Measurements from ENCODE around the gene SLAMF9.

Gene SLAMF9

DNA sequence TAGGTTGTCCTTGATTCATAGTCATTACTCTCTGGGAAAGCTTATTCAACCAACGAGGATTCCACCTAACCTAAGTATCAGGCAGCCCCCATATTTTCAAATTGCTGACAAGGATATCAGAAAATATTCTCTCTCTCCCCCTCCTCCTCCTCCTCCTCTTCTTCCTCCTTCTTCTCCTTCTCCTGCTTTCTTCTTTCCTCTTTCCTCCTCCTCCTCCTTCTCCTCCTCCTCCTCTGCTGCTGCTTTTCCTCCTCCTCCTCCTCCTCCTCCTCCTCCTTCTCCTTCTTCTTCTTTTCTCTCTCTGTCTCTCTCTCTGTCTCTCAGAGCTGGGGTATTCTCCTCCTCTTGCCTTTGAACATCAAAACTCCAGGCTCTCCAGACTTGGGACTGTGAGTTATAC lies 6.1 kb downstream of the SLAMF9 start:
- in situ Hi-C loops (cut with HindIII; ENCODE audit: low sequenced_read_pairs), result loop anchor here (5.0 kb wide), 1 partner anchor 34 kb away; no protein-coding TSS in a partner anchor

DNA sequence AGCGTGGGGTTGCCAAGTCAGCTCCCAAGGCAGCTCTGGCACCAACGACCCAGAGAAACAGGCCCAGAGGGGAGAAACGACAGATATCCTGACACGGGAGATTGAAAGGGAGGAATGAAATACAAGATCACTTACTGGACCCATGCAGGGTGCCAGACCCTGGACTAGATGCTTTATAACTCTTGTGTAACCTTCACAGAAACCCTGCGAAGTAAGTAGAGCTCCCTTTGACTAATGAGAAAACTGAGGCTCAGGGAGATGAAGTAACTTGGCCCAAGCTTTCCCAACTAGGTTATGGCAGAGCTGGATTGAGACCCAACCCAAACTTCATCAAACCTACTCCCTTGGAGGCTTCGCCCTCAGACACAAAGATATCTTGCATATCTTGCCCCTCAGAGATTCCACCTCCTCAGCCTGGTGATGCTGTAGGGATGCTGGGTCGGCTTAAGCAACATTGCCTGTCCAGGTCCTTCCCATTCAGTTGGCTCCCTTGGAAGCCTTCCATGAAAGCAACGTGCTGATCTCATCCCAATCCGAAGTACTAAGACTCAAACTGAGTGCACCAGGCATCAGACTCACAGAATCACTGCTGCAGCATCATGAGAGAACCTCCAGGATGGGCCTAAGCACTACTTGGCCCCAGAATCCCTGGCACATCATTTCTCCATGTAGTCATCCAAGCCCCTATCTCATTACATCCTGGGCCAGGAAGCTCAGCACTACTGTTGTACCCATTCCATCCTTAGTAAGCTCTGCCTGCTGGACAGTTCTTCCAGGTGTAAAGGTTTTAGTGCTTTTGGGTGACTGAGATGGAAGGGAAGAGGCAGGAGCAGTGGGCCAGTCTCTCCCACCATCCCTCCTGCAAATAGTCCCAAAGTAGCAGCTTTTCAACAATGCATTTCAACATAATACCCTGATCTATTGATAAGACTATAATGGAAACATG lies 7.5 kb downstream of the SLAMF9 start:
- in situ Hi-C loops (cut with HindIII; ENCODE audit: low sequenced_read_pairs), result loop anchor here (5.0 kb wide), 1 partner anchor 36 kb away; no protein-coding TSS in a partner anchor

DNA sequence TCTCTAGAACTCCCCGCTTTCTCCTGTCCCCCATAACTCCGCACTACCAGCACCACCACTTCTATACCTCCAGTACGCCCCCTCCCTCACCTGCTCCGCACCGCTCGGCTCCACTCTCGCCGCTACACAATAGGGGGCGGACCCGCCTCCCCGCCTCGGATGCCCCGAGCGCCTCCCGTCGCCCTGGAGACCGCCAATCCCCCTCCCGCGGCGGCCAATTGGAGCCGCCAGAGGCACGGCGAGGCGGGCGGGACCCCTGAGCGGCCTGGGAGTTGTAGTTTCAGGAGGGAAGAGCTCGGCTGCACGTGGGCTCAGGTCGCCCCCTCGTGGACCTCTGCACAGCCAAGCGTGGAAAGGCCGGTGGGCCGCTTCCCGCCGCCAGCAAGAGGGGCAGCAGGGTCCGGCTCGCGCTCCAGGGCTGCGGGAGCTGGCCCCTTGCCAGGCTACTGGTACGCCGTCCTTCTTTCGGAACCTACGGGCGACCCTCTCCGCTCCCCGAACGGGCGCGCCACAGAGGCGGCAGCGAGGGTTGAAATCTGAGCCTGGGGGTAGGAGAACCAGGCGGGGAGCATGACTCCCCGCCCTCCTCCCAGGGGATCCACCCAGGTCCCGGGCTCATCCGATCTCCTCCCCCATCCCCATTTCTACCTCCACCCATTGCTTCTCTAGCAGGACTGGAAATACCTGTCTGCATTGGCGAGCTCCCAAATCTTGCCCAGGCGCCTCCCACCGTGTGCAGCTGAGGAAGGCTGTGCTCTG lies 8.4 kb downstream of the SLAMF9 start, which contains the start of gene IGSF9:
Gene IGSF9, minus strand, starts transcription at position 131 of the 759 bp plus-strand sequence. CDS start 2,159 bp downstream, outside the sequence.
- in situ Hi-C loops (cut with HindIII; ENCODE audit: low sequenced_read_pairs), result loop anchor here (5.0 kb wide), 1 partner anchor 37 kb away; no protein-coding TSS in a partner anchor

DNA sequence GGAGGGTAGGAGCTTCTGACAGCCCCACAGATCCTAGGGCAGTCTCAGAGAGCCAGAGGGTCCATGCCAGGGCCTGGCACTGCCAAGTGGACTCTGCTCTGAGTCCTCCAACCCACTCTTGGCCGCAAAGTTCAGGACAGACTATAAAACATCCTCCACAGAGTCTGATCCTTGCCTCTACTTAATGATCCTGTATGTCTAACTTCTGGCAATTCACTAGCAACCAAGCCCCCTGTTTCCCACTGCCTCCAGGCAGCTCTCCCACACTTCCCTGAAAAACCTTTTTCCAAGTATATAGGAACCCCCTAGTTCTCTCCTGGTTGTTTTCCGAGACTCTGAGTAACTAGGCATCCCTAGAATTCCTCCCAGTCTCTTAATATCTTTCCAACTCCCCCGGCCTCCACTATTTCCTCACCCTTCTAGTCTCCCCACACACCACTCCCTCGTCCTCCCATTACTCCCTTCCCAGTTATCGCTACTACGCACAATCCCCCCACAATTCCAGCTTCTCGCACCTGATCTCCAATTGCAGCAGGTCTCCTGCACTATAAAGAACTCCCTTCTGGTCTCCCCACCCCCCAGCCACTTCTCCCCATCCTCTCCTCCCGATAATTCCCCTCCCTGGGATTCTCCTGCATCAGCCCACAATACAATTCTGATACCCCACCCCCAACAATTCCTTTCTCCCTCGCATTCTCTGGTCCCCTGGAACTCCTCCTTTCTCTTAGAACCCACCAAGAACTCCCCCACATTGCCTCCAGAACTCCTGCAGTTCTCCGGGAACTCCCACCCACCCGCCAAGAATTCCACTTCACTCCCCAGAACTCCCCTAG lies 9.2 kb downstream of the SLAMF9 start:
- in situ Hi-C loops (cut with HindIII; ENCODE audit: low sequenced_read_pairs), result loop anchor here (5.0 kb wide), 1 partner anchor 37 kb away; no protein-coding TSS in a partner anchor

DNA sequence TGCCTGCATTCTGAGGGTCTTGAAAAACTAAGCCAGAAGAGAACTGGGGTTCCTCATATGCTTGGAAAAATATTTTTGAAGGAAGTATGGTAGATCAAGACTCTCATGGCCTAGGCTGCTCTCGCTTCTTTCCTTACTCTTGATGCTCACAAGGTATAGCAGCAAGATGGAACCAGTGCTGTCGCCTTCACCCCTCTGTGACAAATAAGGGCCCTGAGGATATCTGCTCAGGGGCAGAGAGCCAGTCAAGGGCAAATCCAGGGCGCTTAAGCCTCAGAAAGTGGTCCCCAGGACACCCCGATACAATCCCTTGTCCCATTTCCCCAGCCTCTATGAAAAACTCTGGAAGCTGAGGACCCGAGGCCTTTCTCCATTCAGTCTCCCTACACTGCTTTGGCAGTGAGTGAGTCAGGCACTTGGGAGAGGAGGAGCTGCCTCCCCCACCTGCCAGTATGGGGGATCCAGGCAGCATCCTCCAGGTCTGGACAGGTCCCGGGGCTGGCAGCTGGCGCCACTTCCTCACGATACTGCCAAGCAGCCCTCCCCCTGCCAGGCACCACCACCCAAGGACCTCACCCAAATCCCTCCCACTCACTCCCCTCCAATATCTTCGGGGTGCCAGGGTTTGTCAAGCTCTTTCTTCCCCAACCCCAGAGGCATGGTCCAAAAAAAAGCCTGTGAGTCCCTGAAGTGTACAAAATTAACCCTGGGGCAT lies 10.0 kb downstream of the SLAMF9 start:
- in situ Hi-C loops (cut with HindIII; ENCODE audit: low sequenced_read_pairs), result no loop called here

DNA sequence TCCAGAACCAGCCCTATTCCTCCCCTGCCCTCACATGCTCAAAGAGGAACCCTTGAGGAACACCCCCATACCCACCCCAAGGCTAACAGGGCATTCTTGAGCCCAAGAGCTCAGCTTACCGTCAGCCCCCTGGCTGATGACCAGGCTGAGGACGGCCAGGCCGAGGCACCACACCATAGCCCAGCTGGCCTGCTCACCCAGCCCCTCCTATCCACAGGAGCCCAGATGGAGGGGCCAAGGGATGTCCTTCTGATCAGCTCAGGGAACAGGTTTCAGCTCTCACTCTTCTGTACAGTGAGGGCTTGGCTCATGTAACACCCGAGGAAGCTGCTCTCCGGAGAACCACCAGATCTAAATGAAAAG lies 10.8 kb downstream of the SLAMF9 start:
- in situ Hi-C loops (cut with HindIII; ENCODE audit: low sequenced_read_pairs), result no loop called here

DNA sequence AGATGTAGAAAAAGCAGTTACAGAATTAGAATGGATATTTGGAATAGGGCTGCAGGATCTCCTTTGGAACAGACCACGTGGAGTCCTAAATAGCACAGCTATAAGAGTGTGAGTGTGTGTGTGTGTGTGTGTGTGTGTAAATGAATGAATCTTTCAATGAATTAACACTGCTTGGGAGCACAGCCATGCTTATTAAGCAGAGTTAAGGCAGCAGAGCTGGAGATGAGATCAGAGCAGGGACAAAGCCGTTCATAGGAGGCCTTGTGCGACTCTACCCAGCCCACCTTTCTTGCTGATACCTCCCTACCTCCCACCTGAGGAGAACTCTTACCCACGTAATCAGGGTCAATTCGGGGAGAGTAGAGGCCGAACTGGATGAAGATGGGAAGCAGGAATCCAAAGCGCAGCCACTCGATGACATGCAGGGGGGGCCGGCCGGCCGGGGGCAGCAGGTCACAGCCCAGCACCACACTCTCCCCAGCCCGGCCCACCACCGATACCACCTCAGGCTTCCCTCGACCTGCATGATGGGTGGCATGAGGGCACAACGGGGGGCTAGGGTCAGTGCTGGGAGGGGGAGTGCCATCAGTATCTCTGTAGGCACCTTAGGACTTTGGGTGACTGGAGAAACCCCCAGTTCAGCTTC lies 11.3 kb downstream of the SLAMF9 start:
- in situ Hi-C loops (cut with HindIII; ENCODE audit: low sequenced_read_pairs), result no loop called here

DNA sequence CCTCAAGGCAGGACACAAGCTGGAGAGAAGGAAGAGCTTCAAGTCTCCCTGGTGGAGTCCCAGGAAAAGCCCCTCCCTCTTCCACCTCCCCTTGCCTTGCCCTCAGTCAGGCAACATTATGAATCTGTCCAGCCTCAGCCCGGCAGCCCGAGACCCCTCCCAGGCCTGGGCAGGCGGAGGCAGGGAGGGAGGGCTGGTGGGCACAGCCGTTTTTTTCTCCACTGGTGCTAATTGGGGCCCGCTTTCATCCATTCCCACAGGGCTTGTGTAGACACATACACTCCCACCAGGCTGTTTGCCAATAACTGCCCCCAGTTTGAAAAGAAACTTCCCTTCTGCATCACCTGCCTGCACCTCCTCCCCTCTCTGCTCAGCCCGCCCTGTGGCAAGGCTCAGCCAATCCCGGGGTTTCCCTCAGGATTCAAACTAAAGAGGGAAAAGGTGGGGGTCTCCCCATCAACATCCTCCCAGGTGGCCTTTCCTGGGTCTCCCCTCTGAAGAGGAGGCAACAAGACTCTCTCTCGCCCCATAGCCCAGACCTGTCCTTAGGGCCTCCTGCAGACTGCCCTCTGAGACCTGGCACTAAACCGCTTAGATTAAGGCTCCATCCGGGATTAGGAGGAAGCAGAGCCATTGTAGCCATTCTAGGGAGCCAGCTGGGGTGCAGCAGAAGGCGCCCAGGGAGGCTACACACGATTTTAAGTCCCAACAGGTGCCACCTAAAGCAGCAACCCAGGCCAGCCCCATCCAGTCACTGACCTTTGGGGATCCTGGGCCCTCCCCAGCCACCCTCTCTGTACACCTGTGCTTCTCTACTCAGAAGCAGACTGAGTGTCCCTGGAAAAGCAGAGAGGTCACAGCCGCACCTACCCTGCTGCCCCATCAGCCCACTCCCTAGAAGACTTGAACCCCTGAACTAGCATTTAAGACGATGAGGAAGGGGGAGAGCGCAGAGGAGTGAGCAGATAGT lies 12.2 kb downstream of the SLAMF9 start:
- in situ Hi-C loops (cut with HindIII; ENCODE audit: low sequenced_read_pairs), result no loop called here

DNA sequence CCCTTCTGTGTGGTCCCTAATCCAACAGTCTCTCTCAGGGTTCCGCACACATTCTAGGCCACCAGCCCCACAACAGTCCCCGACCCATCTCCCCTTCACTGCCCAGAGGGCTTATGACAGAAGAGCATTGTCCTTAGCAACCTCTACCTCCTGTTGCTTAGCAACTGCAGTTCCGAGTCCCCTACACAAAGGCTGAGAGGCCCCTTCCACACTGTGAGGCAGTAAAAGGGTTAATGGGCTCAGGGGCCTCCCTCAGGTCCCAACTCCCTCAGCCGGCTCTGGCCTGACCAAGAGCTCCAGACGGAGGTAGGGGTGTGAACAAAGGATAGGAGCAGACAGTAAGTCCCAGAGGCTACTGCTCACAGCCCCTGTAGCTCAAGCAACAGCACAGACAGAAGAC lies 12.9 kb downstream of the SLAMF9 start:
- in situ Hi-C loops (cut with HindIII; ENCODE audit: low sequenced_read_pairs), result no loop called here

DNA sequence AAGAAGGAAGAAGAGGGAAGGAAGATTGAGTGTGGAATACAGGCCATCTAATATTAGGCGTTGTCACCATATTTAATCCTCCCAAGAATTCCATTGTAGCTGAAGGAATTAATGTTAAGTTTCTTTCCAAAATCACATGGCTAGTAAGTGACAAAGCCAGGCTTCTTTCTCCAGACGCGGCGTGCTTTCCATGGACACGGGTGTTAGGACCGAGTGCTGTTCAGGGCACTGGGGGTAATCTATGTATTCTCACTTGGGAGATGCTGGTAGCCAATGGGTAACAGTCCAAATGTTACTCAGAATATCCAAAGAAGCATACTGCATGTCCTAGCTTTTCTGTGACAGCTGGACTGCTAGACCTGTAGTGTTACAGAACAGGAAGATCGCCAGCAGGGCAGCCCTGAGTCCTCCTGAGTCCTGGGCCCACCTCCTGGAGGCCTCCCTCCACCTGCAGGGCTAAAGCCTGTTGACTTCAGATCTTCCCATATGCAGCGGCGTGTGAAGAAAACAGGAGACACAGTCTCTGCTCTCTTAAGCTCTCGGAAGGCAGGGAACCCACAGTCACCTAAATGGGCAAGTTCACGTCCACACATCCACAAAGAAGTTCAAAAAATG lies 13.9 kb downstream of the SLAMF9 start:
- in situ Hi-C loops (cut with HindIII; ENCODE audit: low sequenced_read_pairs), result no loop called here

DNA sequence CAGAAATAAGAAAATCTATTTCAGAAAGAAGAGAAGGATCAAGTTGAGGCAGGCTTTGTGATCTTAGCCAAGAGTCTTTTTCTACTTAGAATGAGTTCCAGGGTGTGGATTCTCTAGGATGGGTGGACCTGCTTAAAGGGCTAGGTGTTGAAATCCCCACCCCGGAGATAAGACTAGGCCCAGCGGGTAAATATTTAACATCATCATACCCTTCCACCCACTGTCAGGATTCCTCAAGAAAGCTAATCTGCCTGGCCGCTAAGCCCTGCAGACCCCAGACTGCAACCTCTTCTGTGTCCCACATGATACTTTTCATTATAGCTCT lies 14.4 kb downstream of the SLAMF9 start:
- in situ Hi-C loops (cut with HindIII; ENCODE audit: low sequenced_read_pairs), result no loop called here

DNA sequence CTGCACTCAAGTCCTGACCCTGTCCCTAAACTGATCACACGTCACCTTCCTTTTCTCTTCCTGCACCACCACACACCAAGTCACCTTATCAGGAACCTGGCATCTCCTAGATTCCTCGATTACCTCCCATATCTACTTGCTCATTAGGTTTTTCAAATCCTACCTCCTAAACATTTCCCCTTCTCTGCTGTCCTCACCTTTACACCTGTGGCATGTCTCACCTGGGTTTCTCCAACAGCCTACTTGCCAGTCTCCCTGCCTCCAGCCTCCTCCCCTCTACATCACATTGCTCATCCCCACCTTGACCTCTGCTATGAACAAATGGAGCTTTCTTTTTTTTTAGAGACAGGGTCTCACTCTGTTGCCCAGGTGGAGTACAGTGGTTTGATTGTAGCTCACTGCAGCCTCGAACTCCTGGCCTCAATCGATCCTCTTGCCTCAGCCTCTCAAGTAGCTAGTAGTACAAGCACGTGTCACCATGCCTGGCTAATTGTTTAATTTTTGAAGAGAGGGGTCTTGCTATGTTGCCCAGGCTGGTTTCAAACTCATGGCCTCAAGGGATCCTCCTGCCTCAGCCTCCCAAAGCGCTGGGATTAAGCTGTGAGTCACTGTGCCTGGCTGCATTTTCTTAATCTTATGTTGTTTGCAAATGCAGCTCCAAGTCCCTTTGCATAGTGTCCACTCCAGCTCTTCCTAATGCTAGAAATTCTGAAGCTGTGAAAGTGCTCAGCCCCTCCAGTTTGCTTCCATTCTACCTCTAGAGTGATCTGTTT lies 14.9 kb downstream of the SLAMF9 start:
- in situ Hi-C loops (cut with HindIII; ENCODE audit: low sequenced_read_pairs), result no loop called here

DNA sequence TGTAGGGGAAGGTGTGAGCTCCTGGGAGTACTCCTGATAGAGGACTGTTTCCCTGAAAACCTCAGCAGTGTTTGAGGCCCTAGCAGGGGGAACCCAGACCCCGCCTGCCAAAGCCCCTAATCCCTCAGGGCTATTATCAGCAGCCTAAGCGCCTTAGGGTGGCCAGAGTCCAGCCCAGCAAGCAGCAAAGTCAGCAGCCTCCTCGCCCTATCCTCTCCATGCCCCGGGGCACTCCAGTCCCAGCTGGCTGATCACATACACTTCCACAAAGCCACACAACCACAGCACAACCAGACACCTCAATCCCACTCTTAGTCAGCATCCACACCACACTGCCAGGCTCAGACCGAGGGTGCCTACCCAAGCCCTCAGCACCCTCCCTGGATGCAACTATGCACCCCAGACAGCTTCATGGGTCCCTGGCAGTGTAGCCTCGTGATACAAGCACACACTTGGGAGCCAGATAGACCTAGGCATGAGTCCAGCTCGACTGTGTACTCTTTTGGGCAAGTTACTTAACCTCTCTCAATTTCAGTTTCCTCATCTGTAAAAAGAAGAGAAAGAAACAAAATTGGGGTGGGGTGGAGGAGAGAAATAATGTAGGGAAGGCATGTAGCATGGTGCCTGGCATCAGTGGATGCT lies 15.7 kb downstream of the SLAMF9 start:
- in situ Hi-C loops (cut with HindIII; ENCODE audit: low sequenced_read_pairs), result no loop called here

DNA sequence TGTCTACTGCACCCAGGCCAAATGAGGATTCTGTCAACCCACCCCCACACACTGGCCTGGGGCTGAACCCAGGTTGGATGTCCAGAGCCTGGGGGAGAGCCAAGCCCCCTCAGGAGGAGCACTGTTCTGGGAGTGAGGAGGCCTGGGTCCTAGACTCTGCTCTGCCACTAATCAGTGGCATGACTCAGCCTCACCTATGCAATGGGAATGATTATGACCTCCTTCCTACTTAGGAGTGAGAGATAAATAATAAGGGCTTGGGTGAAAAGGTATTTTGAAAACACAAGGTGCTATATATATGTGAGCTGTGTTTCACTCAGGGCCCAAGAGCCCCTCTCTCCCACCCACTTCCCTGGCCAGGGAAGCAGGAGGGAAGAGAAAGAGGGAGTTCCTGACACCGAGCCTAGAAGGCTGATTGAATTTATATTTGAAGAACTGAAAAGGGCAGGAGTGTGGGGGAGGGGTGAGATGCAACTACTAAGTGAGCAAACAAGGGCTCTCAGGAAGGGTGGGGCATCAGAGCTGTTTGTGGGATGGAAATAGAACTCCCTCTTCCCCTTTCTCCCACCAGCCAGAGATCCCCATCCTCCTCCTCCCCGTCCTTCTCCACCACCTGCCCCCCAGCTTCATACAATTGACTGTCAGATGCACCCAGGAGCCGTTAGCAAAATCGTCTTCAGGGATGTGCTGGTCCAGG lies 16.8 kb downstream of the SLAMF9 start:
- in situ Hi-C loops (cut with HindIII; ENCODE audit: low sequenced_read_pairs), result no loop called here

DNA sequence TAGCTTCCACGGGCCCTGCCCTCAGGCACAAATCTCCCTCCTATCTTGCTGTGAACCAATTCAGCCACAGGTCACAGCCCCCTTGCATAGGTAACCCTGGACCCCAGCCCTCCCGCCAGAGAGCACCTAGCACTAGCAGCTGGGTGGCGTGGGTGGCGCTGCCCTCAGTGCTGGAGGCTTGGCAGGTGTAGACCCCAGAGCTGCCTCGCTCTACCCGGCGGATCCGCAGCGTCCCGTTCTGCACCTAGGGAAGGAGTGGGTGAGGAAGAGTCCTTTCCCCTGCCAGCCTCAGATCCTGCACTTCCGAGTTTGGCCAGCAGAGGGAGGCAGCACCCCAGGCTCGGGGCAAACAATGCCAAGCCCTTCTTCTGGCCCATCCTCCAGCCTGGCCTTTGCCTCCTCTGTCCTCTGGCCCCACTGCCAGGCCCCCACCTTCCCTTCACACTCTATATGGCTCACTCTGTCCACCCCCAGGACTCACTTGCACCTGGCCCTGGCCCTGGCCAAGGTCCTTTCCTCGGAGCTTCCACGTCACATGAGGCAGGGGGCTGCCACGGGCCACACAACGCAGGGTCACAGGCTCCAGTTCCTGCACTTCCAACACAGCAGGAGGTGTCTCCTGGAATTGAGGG lies 17.6 kb downstream of the SLAMF9 start:
- in situ Hi-C loops (cut with HindIII; ENCODE audit: low sequenced_read_pairs), result no loop called here

DNA sequence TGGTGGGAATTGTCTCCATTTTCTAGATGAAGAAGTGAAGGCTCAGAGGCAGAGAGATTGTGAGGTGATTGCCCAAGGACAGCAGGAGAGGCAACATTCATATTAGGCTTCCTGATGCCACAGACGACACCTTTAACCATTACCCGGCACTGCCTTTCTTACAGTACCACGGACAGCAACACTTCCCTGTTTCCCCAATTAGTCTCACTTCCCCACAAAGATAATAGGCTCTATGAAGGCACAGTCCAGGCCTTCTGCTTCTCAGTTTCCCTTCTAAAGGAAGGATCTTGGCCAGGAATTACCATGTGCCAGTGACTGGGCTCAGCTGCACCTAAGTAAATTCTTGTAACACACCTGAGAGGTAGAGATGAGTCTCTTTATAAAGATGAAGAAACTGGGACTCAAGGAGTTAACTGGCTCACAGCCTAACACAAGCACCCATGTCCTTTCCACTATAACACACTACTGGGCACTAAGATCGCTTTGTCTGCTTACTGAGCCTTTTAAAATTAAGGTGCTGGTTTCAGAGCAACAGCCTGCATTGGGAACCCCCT lies 18.2 kb downstream of the SLAMF9 start:
- in situ Hi-C loops (cut with HindIII; ENCODE audit: low sequenced_read_pairs), result no loop called here

All from endothelial cell of hepatic sinusoid (primary cell).